Suprapubic skin (tissue), 4 donors: ENCODE data around the gene DDIT3. TPM values are rescaled to one million over a fixed set of nuclear protein-coding genes. Genes with fewer than 3 reads are reported as not detected.
A peak's percentile ranks its signal among the peaks of the same experiment; 100 is the strongest.

Experiments
- DNase-seq, 2 donors: peaks; one replicate each; pipeline ENCODE4 v3.0.0-alpha.2; 2019; ENCODE audit warnings: low spot score in 2 of 2
- H3K27ac ChIP-seq: fragments of 200-600 bp; sonication (generic); one replicate; pipeline ENCODE4 v1.5.1; 2019
- H3K27me3 ChIP-seq: fragments of 200-600 bp; sonication (generic); one replicate; pipeline ENCODE4 v1.5.1; 2019
- H3K36me3 ChIP-seq: fragments of 200-600 bp; sonication (generic); one replicate; pipeline ENCODE4 v1.5.1; 2019
- H3K4me1 ChIP-seq: fragments of 200-600 bp; sonication (generic); one replicate; pipeline ENCODE4 v1.5.1; 2019
- H3K4me3 ChIP-seq: fragments of 200-600 bp; sonication (generic); one replicate; pipeline ENCODE4 v1.5.1; 2019; ENCODE audit warnings: mild to moderate bottlenecking
- H3K9me3 ChIP-seq: fragments of 200-600 bp; sonication (generic); one replicate; pipeline ENCODE4 v1.5.1; 2019
- CTCF ChIP-seq, 2 donors: fragments of 200-600 bp in 1 of 2; fragments of 450-650 bp in 1 of 2; sonication (generic) in 1 of 2; IDR thresholded peaks; one replicate each; pipeline ENCODE4 v1.5.1; 2016 to 2019; ENCODE audit warnings: antibody characterized with exemption in 2 of 2, mild to moderate bottlenecking in 1 of 2, moderate library complexity in 1 of 2
- EP300 ChIP-seq: sonication (generic); formaldehyde crosslinking; IDR thresholded peaks from one replicate; pipeline ENCODE4 v1.6.1; 2017; ENCODE audit warnings: antibody characterized with exemption
- POLR2A ChIP-seq, 2 donors: fragments of 450-650 bp; IDR thresholded peaks; one replicate each; pipeline ENCODE4 v1.6.1; 2017; ENCODE audit warnings: antibody characterized with exemption in 2 of 2, mild to moderate bottlenecking in 2 of 2, moderate library complexity in 2 of 2
- POLR2AphosphoS5 ChIP-seq, 3 donors: sonication (generic); formaldehyde crosslinking; IDR thresholded peaks; one replicate each; pipeline ENCODE4 v1.6.1; 2017; ENCODE audit warnings: antibody characterized with exemption in 3 of 3
- WGBS: methylation state at CpG from one replicate; pipeline ENCODE4 v1.1.5; 2018; 5-methylcytosine and 5-hydroxymethylcytosine counted together
- total RNA-seq, 4 donors: library from RNA; depleted of rRNA; stranded (reverse); fragments of >200 nt; gene quantifications; one replicate each; pipeline ENCODE4 v1.1.0, GENCODE V29; 2016

DDIT3 gene
- total RNA-seq, 4 donors from 2014 or later, result 8.1 to 33.6 (median 14.4) TPM

- TF ChIP-seq CTCF (IDR thresholded peaks at IDR 0.05) (peak in 1 of 2 donors; percentile 6), POLR2AphosphoS5 (IDR thresholded peaks at IDR 0.05) (peak in 1 of 3 donors; percentile 21), POLR2A (IDR thresholded peaks at IDR 0.05) (peak in 1 of 2 donors; percentile 28), EP300 (no peak)
- no peaks in the 10 kb centered on the region for H3K9me3 ChIP-seq
- H3K36me3 ChIP-seq, result peaks cover 13% of the 10 kb centered on the region
- peak within 1 kb of the TSS; percentile 97 for H3K4me3 ChIP-seq
- 0% methylated on average over 23 of the region's 56 CpGs for WGBS
- peak within 1 kb of the TSS; percentile 88 for H3K27ac ChIP-seq
- peaks cover 32% of the 10 kb centered on the region for H3K4me1 ChIP-seq
- DNase-seq, result peak; percentile 96 to 98
- H3K27me3 ChIP-seq, result peaks cover 31% of the 10 kb centered on the region
Observed at GRCh38 chr12:57546438-57547287, 26.3 kb upstream of the DDIT3 start, which contains the start of gene DCTN2. Gene DCTN2, minus strand, starts transcription at chr12:57547192. Its CDS starts 129 bp downstream, at chr12:57547063.

- peaks cover 32% of the 10 kb centered on the region for H3K4me1 ChIP-seq
- peaks cover 16% of the 10 kb centered on the region for H3K36me3 ChIP-seq
- peak in 1 of 2 donors; percentile 58 for DNase-seq
- peak overlapping the region; percentile 88 for H3K27ac ChIP-seq
- TF ChIP-seq CTCF (IDR thresholded peaks at IDR 0.05) (no peak), POLR2AphosphoS5 (IDR thresholded peaks at IDR 0.05) (no peak), EP300 (no peak), POLR2A (IDR thresholded peaks at IDR 0.05) (no peak)
- WGBS, result 63% methylated on average over 14 of the region's 15 CpGs
- H3K9me3 ChIP-seq, result no peaks in the 10 kb centered on the region
- peak overlapping the region; percentile 97 for H3K4me3 ChIP-seq
- H3K27me3 ChIP-seq, result peaks cover 31% of the 10 kb centered on the region
Observed at GRCh38 chr12:57545809-57546437, 25.6 kb upstream of the DDIT3 start.

GRCh38 chr12:57543581-57543980 is 23.3 kb upstream of the DDIT3 start:
- WGBS, result 91% methylated on average over 2 of the region's 2 CpGs
- Histone ChIP-seq H3K36me3 (peaks cover 34% of the 10 kb centered on the region), H3K4me3 (no peak overlapping the region), H3K27me3 (peaks cover 8% of the 10 kb centered on the region), H3K27ac (no peak overlapping the region), H3K4me1 (peaks cover 25% of the 10 kb centered on the region), H3K9me3 (no peaks in the 10 kb centered on the region)
- TF ChIP-seq EP300, result no peak
- no peak for TF ChIP-seq POLR2AphosphoS5 (IDR thresholded peaks at IDR 0.05)
- TF ChIP-seq POLR2A (IDR thresholded peaks at IDR 0.05), result no peak
- no peak for TF ChIP-seq CTCF (IDR thresholded peaks at IDR 0.05)
- DNase-seq, result no peak

- Histone ChIP-seq H3K36me3 (peaks cover 48% of the 10 kb centered on the region), H3K4me3 (no peak overlapping the region), H3K27ac (no peak overlapping the region), H3K4me1 (peaks cover 20% of the 10 kb centered on the region), H3K27me3 (no peaks in the 10 kb centered on the region), H3K9me3 (no peaks in the 10 kb centered on the region)
- peak in 1 of 2 donors; percentile 21 for DNase-seq
- TF ChIP-seq CTCF (IDR thresholded peaks at IDR 0.05), result no peak
- TF ChIP-seq POLR2AphosphoS5 (IDR thresholded peaks at IDR 0.05), result no peak
- no peak for TF ChIP-seq POLR2A (IDR thresholded peaks at IDR 0.05)
- no peak for TF ChIP-seq EP300
- 80% methylated on average over 2 of the region's 2 CpGs for WGBS
Observed at GRCh38 chr12:57541717-57542116, 21.4 kb upstream of the DDIT3 start.

GRCh38 chr12:57541001-57541400 is 20.7 kb upstream of the DDIT3 start:
- peak in 1 of 2 donors; percentile 8 for DNase-seq
- Histone ChIP-seq H3K9me3 (no peaks in the 10 kb centered on the region), H3K36me3 (peaks cover 54% of the 10 kb centered on the region), H3K27me3 (no peaks in the 10 kb centered on the region), H3K4me1 (peaks cover 13% of the 10 kb centered on the region), H3K27ac (no peak overlapping the region), H3K4me3 (no peak overlapping the region)
- TF ChIP-seq POLR2AphosphoS5 (IDR thresholded peaks at IDR 0.05), result no peak
- TF ChIP-seq CTCF (IDR thresholded peaks at IDR 0.05), result no peak
- no peak for TF ChIP-seq EP300
- TF ChIP-seq POLR2A (IDR thresholded peaks at IDR 0.05), result no peak
- 53% methylated on average over 2 of the region's 2 CpGs for WGBS
